Mucosa of descending colon (tissue), 3 donors: ENCODE measurements around the gene CRYAA. TPM values are rescaled to one million over a fixed set of nuclear protein-coding genes. Genes with fewer than 3 reads are reported as not detected.

Source experiments
- ATAC-seq: fragments of 200-7000 bp; cut with Tn5 transposase; one replicate; pipeline ENCODE4 v1.9.1; 2020; ENCODE audit warnings: mild to moderate bottlenecking, moderate library complexity
- DNase-seq, 3 donors: peaks; one replicate each; pipeline ENCODE4 v3.0.0-alpha.2; 2020
- H3K36me3 ChIP-seq: fragments of 200-600 bp; one replicate; pipeline ENCODE4 v1.8.0; 2021; ENCODE audit warnings: low read depth, mild to moderate bottlenecking
- H3K4me1 ChIP-seq: fragments of 200-600 bp; one replicate; pipeline ENCODE4 v1.8.0; 2021; ENCODE audit warnings: low read depth, mild to moderate bottlenecking
- H3K4me3 ChIP-seq: fragments of 200-600 bp; one replicate; pipeline ENCODE4 v1.8.0; 2021; ENCODE audit warnings: mild to moderate bottlenecking
- H3K9me3 ChIP-seq: fragments of 200-600 bp; one replicate; pipeline ENCODE4 v1.8.0; 2021; ENCODE audit warnings: mild to moderate bottlenecking
- intact Hi-C, 2 donors: fragments of 100-400 bp; cut with DNase I in 1 of 2; cut with micrococcal nuclease in 1 of 2; formaldehyde crosslinking; loops; one replicate each; pipeline versions ENCODE4 v1.11.0 to v1.11.1; 2022; cut with DNase I, micrococcal nuclease
- total RNA-seq, 3 donors: library from RNA; stranded (reverse); fragmentation: NEBNext Ultra II Directional in 2 of 3; extraction: Animal tissue kit (Norgen Biotek cat#: 25700) in 2 of 3; gene quantifications; one replicate each; pipeline versions ENCODE4 v1.2.1 to v1.2.4, GENCODE V29; 2021 to 2023
- TF ChIP-seq, protein P1 (sequence below): fragments of 200-600 bp; IDR thresholded peaks from one replicate; pipeline ENCODE4 v1.8.0; 2022; ENCODE audit warnings: antibody characterized with exemption, mild to moderate bottlenecking
- donor health status: DM: no; HTN: no; CAD: no; lungs with moderate emphysema.
- donor health status: DM: no; HTN: no; CAD: no.
- donor health status: DM: no; HTN: yes; CAD: no.

Gene CRYAA
- total RNA-seq, 3 donors from 2014 or later = not detected

DNA sequence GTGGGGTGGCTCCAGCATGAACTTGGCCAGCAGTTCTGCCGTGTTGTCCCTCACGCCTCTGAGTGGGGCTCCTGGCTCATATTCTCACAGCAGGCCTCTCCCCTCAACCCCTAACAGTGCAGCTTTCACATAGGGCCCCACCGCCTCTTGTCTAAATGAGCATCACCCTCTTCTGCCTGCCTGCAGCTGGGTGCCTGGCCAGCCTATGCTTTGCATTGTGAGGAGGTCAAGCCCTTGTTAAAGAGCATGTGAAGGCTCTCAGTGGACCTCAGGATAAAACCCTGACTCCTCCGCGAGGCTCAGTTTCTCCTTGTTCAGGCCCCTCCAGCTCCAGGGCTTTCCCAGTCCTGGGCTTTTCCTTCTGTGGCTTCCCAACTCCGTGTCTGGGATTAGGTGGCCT, 34.8 kb downstream of the CRYAA start:
- DNase-seq (peak in 1 of 3 donors; percentile 14), ATAC-seq (no peak)
- Histone ChIP-seq H3K4me3 (no peak overlapping the region), H3K9me3 (peaks cover 20% of the 10 kb centered on the region), H3K36me3 (no peaks in the 10 kb centered on the region), H3K4me1 (no peaks in the 10 kb centered on the region)
- intact Hi-C loops = no loop called here
- TF ChIP-seq, protein P1, sequence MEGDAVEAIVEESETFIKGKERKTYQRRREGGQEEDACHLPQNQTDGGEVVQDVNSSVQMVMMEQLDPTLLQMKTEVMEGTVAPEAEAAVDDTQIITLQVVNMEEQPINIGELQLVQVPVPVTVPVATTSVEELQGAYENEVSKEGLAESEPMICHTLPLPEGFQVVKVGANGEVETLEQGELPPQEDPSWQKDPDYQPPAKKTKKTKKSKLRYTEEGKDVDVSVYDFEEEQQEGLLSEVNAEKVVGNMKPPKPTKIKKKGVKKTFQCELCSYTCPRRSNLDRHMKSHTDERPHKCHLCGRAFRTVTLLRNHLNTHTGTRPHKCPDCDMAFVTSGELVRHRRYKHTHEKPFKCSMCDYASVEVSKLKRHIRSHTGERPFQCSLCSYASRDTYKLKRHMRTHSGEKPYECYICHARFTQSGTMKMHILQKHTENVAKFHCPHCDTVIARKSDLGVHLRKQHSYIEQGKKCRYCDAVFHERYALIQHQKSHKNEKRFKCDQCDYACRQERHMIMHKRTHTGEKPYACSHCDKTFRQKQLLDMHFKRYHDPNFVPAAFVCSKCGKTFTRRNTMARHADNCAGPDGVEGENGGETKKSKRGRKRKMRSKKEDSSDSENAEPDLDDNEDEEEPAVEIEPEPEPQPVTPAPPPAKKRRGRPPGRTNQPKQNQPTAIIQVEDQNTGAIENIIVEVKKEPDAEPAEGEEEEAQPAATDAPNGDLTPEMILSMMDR = no peak

DNA sequence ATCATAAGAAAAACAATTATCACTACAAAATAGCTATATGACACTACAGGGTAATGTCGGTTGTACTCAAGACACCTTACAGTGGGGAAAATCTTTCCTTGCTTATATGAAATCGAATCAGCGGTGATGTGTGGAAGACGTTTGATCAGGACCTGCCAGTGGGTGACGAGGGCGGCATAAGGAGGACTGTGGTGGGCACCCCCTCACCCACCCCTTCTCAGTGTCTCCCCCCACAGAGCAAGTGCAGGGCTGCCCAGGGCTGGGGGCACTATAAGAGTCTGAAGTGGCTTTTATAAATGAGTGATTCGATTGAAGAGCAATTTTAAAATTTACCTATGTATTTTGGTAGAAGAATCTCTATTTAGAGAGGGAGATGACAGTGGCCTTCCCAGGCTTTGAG, 35.8 kb downstream of the CRYAA start:
- TF ChIP-seq, protein P1 = no peak
- DNase-seq = peak in 2 of 3 donors; percentile 3 to 22
- no peak overlapping the region for H3K4me3 ChIP-seq
- no peaks in the 10 kb centered on the region for H3K4me1 ChIP-seq
- H3K36me3 ChIP-seq = no peaks in the 10 kb centered on the region
- ATAC-seq = no peak
- intact Hi-C loops = no loop called here
- H3K9me3 ChIP-seq = peaks cover 20% of the 10 kb centered on the region

DNA sequence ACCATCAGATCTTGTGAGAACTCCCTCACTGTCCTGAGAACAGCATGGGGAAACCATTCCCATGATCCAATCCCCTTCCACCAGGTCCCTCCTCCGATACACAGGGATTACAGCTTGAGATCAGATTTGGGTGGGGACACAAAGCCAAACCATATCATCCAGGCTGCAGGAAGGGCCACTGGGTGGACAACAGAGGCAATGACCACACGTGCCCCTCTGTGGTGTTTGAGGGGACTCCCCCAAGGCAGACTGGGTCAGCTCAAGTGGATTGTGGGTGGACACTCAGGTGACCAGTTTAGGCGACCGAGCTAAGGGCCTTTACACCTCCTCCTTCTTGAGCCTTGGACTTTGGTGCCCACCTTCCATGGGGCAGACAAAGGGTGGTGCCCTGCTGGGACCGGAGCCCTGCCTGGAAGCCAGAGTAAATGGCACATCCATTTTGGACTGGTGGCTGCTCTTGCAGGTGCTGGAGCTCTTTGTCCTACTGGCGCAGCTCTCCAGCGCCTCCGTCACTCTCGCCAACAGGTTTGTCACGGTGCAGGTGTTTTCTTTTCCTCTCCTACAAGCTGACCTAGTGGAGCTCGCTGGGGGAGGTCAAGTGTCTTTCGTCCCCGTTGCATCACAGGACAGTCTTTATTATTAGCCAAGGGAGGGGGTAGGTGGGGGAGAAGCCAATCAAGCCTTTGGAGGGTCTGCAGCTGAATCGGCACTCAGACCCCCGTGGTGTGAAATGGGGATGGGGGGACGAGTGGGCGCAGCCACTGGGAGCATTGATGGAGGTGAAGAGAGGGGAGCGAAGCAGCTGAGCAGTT, 37.6 kb downstream of the CRYAA start:
- Histone ChIP-seq H3K4me1 (peaks cover 6% of the 10 kb centered on the region), H3K9me3 (peaks cover 11% of the 10 kb centered on the region), H3K36me3 (no peaks in the 10 kb centered on the region), H3K4me3 (no peak overlapping the region)
- TF ChIP-seq, protein P1 = no peak
- intact Hi-C loops = no loop called here
- no peak for ATAC-seq
- peak in 2 of 3 donors; percentile 10 to 19 for DNase-seq

DNA sequence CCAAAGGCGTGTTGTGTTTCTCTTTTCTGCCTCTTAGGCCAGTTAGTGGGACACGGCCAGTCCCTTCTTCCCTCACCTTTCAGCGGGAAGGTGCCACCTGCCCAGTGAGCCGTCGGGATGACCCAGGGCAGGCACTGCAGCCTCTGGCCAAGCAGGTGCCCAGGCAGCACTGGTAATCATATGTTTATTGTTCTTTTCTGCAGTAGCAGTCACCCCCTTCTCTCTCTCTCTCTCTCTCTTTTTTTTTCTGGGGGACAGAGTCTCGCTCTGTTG, 38.2 kb downstream of the CRYAA start:
- Histone ChIP-seq H3K36me3 (no peaks in the 10 kb centered on the region), H3K9me3 (peaks cover 6% of the 10 kb centered on the region), H3K4me1 (peaks cover 9% of the 10 kb centered on the region), H3K4me3 (no peak overlapping the region)
- ATAC-seq = no peak
- intact Hi-C loops = no loop called here
- DNase-seq = peak in 2 of 3 donors; percentile 9 to 25
- TF ChIP-seq, protein P1 = no peak

DNA sequence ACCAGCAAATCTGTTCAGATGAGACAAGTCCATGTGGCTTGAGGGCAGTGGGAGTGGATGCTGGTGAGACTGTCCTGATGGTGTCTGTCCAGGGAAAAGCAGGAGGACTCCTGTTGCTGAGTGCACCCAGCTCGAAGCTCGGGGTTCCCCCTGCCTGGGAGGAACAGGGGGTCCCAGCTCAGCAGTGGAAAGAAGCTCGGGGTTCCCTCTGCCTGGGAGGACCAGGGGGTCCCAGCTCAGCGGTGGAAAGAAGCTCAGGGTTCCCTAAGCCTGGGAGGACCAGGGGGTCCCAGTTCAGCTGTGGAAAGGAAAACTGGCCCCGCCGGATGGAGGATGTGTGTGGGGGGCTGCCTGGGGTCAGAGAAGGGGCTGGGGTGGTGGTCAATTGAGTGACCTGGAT, 39.1 kb downstream of the CRYAA start:
- Histone ChIP-seq H3K4me3 (no peak overlapping the region), H3K36me3 (no peaks in the 10 kb centered on the region), H3K9me3 (no peaks in the 10 kb centered on the region), H3K4me1 (peaks cover 9% of the 10 kb centered on the region)
- peak in 2 of 3 donors; percentile 15 to 24 for DNase-seq
- intact Hi-C loops = no loop called here
- TF ChIP-seq, protein P1 = no peak
- ATAC-seq = no peak
